ENCODE results near the gene CAND2. TPM values are rescaled to one million over a fixed set of nuclear protein-coding genes. Genes with fewer than 3 reads are reported as not detected.

The CAND2 gene
- polyA plus RNA-seq, 1 donor from 2014 or later: 17.3 TPM

- no peak for TF ChIP-seq EP300 (conservative IDR thresholded peaks at IDR 0.05; ENCODE audit: poor library complexity, severe bottlenecking)
- TF ChIP-seq MXI1 (conservative IDR thresholded peaks at IDR 0.05; ENCODE audit: poor library complexity, severe bottlenecking): no peak
- no peak for TF ChIP-seq RAD21 (conservative IDR thresholded peaks at IDR 0.05)
- no peak for TF ChIP-seq SMC3 (conservative IDR thresholded peaks at IDR 0.05; ENCODE audit: poor library complexity)
- TF ChIP-seq, protein P1, sequence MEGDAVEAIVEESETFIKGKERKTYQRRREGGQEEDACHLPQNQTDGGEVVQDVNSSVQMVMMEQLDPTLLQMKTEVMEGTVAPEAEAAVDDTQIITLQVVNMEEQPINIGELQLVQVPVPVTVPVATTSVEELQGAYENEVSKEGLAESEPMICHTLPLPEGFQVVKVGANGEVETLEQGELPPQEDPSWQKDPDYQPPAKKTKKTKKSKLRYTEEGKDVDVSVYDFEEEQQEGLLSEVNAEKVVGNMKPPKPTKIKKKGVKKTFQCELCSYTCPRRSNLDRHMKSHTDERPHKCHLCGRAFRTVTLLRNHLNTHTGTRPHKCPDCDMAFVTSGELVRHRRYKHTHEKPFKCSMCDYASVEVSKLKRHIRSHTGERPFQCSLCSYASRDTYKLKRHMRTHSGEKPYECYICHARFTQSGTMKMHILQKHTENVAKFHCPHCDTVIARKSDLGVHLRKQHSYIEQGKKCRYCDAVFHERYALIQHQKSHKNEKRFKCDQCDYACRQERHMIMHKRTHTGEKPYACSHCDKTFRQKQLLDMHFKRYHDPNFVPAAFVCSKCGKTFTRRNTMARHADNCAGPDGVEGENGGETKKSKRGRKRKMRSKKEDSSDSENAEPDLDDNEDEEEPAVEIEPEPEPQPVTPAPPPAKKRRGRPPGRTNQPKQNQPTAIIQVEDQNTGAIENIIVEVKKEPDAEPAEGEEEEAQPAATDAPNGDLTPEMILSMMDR (IDR thresholded peaks at IDR 0.05; ENCODE audit: poor library complexity, severe bottlenecking): no peak
- no peak for TF ChIP-seq TAF1 (IDR thresholded peaks at IDR 0.05; ENCODE audit: low read depth)
- no peak for TF ChIP-seq POLR2AphosphoS5 (IDR thresholded peaks at IDR 0.05)
- TF ChIP-seq EZH2 (IDR thresholded peaks at IDR 0.05; ENCODE audit: borderline replicate concordance, insufficient read depth, low read length, poor library complexity, severe bottlenecking): no peak
- no peak for TF ChIP-seq REST (IDR thresholded peaks at IDR 0.05; ENCODE audit: borderline replicate concordance)
- no peaks in the 10 kb centered on the region for H3K79me2 ChIP-seq (replicated peaks; ENCODE audit: insufficient read depth, low read length)
- no peaks in the 10 kb centered on the region for H4K20me1 ChIP-seq (ENCODE audit: insufficient read depth)
- H3F3A ChIP-seq (ENCODE audit: insufficient read depth, low read length, poor library complexity, severe bottlenecking): no peaks in the 10 kb centered on the region
- H3K27me3 ChIP-seq (ENCODE audit: insufficient read depth, low read depth, low read length): no peaks in the 10 kb centered on the region
- no peaks in the 10 kb centered on the region for H3K9me3 ChIP-seq (ENCODE audit: low read length)
- no peak overlapping the region for H3K9ac ChIP-seq (ENCODE audit: low read length)
- no peaks in the 10 kb centered on the region for H3K9me2 ChIP-seq (ENCODE audit: insufficient read depth, low read length)
- no peak overlapping the region for H3K4me2 ChIP-seq (ENCODE audit: low read length)
- H3K27ac ChIP-seq (ENCODE audit: low read length): no peak overlapping the region
- no peak overlapping the region for H2AFZ ChIP-seq (ENCODE audit: low read depth, low read length)
- no peaks in the 10 kb centered on the region for H3K36me3 ChIP-seq (ENCODE audit: insufficient read depth, low read length)
- no peak overlapping the region for H3K4me3 ChIP-seq (ENCODE audit: low read length)
Measured at GRCh38 chr3:12750223-12750622, 46.3 kb upstream of the CAND2 start.

GRCh38 chr3:12750658-12751071 is 45.8 kb upstream of the CAND2 start:
- Histone ChIP-seq H3K9me2 (ENCODE audit: insufficient read depth, low read length) (no peaks in the 10 kb centered on the region), H3K9me3 (ENCODE audit: low read length) (no peaks in the 10 kb centered on the region), H3K4me3 (ENCODE audit: low read length) (no peak overlapping the region), H4K20me1 (ENCODE audit: insufficient read depth) (no peaks in the 10 kb centered on the region), H3K79me2 (replicated peaks; ENCODE audit: insufficient read depth, low read length) (no peaks in the 10 kb centered on the region), H3K4me2 (ENCODE audit: low read length) (no peak overlapping the region), H3K27me3 (ENCODE audit: insufficient read depth, low read depth, low read length) (no peaks in the 10 kb centered on the region), H3K27ac (ENCODE audit: low read length) (no peak overlapping the region), H3K36me3 (ENCODE audit: insufficient read depth, low read length) (no peaks in the 10 kb centered on the region), H3K9ac (ENCODE audit: low read length) (no peak overlapping the region), H2AFZ (ENCODE audit: low read depth, low read length) (no peak overlapping the region), H3F3A (ENCODE audit: insufficient read depth, low read length, poor library complexity, severe bottlenecking) (no peaks in the 10 kb centered on the region)
- TF ChIP-seq POLR2AphosphoS5 (IDR thresholded peaks at IDR 0.05) (no peak), MXI1 (conservative IDR thresholded peaks at IDR 0.05; ENCODE audit: poor library complexity, severe bottlenecking) (no peak)
- TF ChIP-seq, protein P1 (IDR thresholded peaks at IDR 0.05; ENCODE audit: poor library complexity, severe bottlenecking): no peak

Data from neural cell (in vitro differentiated cells).